Activated CD8-positive, alpha-beta memory T cell treated with anti-CD3 and anti-CD28 coated beads for 24 hours (primary cell): Measurements from ENCODE around the gene PAEP.
"Not testable (repeated sequence)": the region's sequence is repeated elsewhere in the genome, so short reads cannot be mapped to it uniquely, and the experiment has no call there.

ENCODE experiments used
- DNase-seq: peaks from one replicate; pipeline ENCODE4 v3.0.0-alpha.2; 2020

Gene PAEP

DNA sequence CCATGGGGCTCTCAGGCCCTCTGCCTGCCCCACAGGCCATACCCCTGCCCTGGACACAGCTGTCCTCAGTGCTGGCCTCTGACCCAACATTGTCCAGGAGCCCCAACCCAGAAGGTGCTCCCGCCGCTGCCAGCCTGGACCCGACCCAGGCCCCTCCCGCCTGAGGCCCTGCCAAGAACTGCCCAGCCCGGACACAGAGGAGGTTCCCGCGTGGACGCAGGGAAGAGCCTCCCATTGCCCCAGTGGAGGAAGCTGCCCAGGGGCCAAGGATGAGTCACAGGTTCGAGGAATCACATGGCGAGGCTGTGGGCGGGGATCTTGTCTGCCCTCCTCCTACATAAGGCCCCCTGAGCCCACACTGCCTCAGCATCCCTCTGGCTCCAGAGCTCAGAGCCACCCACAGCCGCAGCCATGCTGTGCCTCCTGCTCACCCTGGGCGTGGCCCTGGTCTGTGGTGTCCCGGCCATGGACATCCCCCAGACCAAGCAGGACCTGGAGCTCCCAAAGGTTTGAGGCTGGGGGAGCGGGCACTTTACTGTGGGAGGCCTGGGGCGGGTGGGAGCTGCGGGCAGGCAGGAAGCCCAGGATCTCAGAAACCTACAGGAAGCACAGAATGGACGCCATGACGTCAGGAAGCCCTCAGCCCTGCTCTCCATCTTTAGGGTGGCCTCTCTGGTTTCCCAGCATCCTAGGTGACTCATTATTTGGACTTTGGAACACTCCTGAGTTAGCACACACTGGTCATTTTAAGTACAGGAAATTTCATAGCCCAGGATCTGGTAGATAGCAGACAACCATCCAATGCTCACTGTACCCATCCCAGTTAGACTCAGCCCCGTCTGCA lies at the start of gene PAEP:
Gene PAEP, plus strand, starts transcription at position 366 of the 844 bp plus-strand sequence.
- DNase-seq, result no peak

DNA sequence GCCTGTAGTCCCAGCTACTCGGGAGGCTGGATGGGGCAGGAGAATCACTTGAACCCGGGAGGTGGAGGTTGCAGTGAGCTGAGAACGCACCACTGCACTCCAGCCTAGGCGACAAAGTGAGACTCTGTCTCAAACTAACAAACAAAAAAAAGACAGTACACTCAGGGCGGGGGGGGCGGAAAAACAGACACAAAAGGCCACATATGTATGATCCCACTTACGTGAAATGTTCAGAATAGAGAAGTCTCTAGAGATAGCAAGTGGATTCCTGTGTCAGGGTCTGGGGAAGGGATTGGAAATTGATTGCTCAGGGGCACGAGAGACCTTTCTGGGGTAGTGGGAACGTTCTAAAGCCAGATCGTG lies 49.3 kb upstream of the PAEP start:
- DNase-seq, result no peak

DNA sequence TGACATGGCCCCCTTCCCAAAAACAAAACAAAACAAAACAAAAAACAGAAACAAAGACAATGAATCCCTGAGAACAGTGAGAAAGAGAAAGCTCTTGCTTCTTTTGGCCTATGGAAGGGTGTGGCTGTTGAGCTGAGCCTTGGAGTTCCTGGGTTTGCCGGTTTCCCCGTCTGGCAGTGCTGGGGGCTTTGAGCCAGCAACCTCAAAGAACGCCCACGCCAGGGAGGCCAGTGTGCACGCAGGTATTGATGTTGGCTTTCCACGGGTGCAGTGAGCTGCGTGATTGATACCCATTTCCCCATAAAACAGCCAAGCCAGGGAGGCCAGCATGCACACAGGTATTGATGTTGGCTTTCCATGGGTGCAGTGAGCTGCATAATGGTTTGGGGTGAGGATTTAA lies 48.7 kb upstream of the PAEP start:
- DNase-seq, result peak; percentile 17

- peak; percentile 30 for DNase-seq
Measured at GRCh38 chr9:135513351-135513846, 48.2 kb upstream of the PAEP start.

DNA sequence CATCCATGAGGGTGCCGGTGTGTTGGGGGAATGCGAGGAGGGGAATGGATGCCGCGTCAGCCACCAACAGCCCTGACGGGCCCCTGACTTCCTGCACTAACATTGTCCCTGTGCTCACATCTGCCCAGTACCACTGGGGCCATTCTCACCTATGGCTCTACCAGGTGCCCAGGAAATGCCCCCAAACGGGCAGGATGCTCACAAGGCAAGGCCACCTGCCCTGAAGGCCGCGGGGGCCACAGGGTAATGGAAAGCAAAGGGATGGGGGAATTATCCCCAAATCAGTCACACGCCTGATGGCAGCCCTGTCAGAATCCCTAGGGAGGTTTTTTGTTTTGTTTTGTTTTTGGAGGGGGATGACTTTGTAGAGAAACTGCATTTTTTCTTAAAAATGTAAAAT lies 47.6 kb upstream of the PAEP start:
- DNase-seq, result not testable (repeated sequence)

- DNase-seq, result no peak
Measured at GRCh38 chr9:135514342-135515082, 47.0 kb upstream of the PAEP start.

- peak; percentile 35 for DNase-seq
Measured at GRCh38 chr9:135515083-135515951, 46.2 kb upstream of the PAEP start.

DNA sequence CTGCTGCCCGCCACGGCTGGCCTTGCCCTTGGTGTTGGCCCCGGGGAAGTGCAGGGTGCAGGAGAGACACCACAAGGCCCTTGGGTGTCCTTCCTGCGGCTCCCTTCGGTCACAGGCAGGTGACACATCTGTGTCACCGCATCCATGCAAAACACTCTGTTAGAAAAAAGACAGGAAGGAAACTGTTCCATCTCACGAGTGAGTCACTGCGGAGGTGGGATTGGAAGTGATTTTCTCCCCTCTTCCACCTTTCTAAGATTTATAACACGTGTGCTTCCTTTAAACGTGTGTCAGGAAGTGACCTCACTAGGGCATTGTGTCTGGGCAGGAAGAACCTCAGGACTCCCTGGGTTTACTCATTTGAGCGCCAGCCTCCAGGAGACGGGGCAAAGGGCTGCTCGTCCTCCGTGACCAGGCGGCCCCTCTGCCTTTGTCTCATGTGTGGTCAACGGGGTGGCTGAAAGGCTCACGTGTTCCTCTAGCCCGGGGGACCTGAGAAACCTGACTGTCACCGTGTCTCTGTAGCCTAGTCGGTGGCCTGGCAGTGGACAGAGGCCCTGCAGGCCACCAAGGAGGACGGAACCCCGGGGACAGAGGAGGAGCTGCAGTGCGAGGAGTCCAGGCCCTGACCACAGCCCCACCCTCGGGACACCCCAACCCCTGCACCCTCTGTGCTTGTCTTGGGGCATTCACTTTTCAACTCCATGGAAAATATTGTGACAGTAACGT lies 45.3 kb upstream of the PAEP start:
- DNase-seq, result peak; percentile 43

DNA sequence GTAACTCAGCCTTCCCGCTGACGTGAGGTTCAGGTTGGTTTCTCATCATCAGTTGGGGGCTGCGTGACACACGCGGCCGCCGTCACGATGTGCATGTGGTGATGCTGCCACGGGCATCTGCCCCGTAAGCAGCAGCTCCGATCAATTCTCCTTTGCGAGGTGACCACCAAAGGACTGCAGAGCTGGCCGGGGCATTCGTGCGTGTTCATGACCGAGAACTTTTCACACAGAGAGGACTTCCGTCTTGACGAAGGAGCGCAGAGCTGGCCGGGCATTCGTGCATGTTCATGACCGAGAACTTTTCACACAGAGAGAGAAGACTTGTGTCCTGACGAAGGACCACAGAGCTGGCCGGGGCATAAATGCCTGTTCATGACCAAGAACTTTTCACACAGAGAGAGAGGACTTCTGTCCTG lies 44.1 kb upstream of the PAEP start:
- peak; percentile 30 for DNase-seq

DNA sequence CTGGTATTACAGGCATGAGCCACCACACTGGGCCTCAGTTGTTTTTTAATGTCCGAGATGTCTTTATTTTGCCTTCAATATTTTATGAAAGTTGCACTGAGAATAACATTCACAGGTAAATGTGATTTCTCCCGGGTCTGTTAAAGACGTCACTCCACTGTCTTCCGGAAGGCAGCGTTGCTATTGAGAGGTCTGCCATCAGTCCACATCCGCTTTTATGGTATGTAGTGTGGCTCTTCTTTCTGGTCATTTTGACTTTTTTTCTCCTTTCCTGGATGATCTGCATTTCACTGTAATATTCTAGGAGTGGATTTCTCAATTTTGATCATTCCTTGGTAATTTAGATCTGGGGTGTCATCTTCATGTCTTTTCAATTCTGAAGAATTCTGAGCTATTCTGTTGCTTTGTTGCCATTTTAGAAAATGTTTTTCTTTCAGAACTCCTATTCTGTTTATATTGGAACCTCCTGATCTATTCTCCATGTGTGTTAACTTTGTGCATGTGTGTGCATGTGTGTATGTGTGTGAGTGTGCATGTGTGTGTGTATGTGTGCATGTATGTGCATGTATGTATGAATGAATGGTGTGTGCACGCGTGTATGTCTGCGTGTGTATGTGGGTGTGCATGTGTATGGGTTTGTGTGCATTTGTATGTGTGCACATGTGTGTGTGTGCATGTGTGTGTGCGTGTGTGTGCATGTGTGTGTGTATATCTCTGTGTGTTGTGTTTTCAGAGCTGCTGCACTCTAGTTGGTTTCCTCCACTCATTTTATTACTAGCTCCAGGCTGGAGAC lies 42.2 kb upstream of the PAEP start:
- DNase-seq, result peak; percentile 24

GRCh38 chr9:135520916-135521607 lies 40.5 kb upstream of the PAEP start, which contains the start of gene LCN1:
Gene LCN1 (plus strand): TSS chr9:135521440. CDS start chr9:135521498, 58 bp downstream.
- DNase-seq, result peak; percentile 33

DNA sequence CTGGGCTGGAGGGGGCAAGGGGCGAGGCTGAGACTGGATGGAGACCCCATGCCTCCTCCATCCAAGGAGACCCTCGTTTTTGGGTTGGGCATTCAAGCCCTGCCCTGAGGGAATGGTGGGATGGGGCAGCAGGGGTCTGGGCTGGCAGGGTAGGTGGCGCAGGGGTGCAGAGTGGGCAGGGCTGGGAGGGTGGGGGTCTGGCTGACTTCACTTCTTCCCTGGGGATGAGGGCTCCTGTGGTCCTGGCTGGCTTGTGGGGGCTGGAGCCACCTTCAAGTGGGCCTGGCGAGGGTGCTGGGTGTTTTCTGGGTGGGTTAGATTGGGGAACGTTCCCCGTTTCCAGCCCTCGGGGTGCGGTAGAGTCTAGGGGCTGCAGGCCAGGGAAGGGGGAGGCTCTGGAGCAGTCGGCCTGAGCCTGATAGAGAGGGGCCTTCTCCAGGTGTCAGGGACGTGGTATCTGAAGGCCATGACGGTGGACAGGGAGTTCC lies 39.9 kb upstream of the PAEP start:
- peak; percentile 15 for DNase-seq

GRCh38 chr9:135522137-135522877 lies 39.2 kb upstream of the PAEP start:
- peak; percentile 38 for DNase-seq

- no peak for DNase-seq
Measured at GRCh38 chr9:135522931-135523330, 38.6 kb upstream of the PAEP start.

DNA sequence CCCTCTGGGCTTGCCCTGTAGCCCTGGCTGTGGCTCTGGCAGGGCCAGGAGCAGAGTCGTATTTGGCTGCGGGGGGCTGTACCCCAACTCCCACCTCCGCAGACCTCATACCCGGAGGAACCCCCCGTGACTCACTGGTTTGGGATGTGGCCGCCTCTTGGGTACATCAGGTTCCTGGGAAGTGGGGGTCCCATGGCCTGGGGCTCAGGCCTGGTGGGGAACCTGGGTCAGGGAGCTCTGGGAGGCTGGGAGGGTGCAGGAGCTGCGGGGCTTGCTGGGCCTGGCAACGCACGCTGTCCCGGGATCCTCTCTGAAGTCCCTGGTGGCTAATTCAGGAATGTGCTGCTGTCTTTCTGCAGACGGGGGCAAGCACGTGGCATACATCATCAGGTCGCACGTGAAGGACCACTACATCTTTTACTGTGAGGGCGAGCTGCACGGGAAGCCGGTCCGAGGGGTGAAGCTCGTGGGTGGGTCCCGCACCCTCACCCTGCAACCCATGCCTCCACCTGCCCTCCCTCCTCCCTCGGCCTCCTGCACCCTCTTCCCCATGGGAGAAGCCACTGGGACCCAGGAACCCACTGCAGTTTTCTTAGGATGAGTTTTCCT lies 37.9 kb upstream of the PAEP start:
- peak; percentile 44 for DNase-seq

- peak; percentile 41 for DNase-seq
Measured at GRCh38 chr9:135524130-135524861, 37.3 kb upstream of the PAEP start.

- DNase-seq, result peak; percentile 40
Measured at GRCh38 chr9:135525241-135526088, 36.1 kb upstream of the PAEP start.
